ENCODE data around the gene TCEAL1. TPM values are rescaled to one million over a fixed set of nuclear protein-coding genes. Genes with fewer than 3 reads are reported as not detected.

TCEAL1 gene
- total RNA-seq, 2 experiments from 2014 or later, result 8.5 to 9.3 TPM

DNA sequence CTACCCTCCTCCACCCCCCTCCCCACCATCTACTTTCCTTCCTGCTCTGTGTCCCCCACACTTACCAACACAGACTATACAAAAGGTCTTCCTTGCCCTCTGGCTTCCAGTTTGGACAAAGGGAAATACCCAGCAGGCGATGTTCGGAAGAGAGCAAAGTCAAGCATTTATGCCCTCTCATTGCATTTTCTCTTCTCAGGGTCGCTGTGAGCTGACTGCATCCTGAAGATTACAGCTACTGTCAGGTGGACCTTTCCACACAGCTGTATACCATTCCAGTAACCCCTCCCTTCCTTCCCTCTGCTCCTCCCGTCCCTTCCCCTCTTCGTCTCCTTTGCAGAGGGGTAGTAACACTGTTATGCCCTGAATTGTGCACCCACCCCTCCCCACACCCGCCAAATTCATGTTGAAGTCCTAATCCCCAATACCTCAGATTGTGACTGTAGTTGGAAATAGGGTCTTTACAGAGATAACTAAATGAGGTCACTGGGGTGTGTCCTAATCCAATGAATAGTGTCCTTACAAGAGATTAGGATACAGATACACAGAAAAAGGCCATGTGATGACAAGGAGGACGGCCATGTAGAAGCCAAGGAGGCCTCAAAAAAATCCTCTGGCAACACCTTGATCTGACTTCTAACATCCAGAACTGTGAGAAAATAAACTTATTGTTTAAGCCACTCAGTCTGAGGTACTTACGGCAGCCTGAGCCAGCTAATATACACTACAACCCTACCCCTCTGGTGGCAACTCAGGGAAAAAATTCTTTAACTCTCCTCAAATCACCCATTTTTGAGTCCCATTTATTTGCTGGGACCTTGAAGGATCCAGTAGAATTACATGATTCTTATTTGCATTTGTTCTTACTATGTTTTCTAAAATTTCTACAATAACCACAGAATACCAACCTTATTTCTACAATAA is 46.0 kb downstream of the TCEAL1 start:
- POLR2A ChIA-PET, result no interaction called here
- CTCF ChIA-PET, result no interaction called here

DNA sequence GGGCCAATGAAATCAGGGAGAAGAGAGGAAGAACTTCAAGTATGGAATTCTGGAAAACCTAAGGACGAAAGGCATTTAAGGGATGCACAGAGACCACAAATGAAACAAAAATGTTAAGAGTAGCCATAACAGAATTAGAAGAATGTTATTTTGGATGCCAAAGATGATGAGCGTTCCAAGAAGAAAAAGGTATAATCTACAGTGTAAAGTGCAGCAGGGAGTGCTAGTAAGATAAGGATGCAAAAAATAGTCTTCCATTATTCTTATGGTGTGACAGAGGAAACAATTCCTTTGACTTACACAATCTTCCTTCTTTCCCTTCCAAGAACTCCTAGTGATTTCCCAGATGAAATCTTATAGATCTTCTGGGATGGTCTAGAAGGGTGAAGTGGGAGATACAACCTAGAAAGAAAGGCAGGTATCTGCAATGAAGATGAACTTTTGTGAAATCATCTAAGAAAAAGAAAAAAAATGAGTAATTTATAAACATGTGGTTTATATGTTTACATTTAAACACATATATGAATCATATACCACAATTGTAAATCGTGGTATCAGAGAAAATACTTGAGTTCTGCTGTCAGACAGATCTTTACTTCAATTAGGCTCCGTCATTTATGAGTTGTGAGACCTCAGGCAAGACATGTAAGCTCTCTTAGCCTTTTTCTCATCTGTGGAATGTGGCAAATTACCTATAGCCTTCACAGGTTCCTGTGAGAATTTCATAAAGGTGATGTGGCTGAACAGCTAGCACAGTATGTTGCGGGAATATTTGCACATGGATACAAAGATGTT is 49.6 kb downstream of the TCEAL1 start:
- CTCF ChIA-PET, result no interaction called here
- POLR2A ChIA-PET, result no interaction called here

Other genes with a start within 250 kb of the TCEAL1 start
- under 1 TPM; 0.10 to 0.25 TPM for gene RAB40A, start 109.5 kb upstream of the TCEAL1 start, total RNA-seq
- gene TCEAL4, start 43.5 kb upstream of the TCEAL1 start, total RNA-seq, result 10 to 100 TPM; 12.9 to 13.0 TPM
- gene TCEAL3, start 21.0 kb upstream of the TCEAL1 start, total RNA-seq, result 1 to 10 TPM; 4.0 to 4.5 TPM
- gene MORF4L2, start 57.7 kb downstream of the TCEAL1 start, total RNA-seq, result 100 to 1,000 TPM; 241 to 244 TPM
- gene TMEM31, start 81.9 kb downstream of the TCEAL1 start, total RNA-seq, result under 1 TPM in 1 of 2 experiments, not detected in 1; 0.25 TPM
- gene PLP1, start 147.9 kb downstream of the TCEAL1 start, total RNA-seq, result not detected
- under 1 TPM; 0.40 to 0.51 TPM for gene RAB9B, start 203.3 kb downstream of the TCEAL1 start, total RNA-seq

Measured in activated CD8-positive, alpha-beta memory T cell treated with anti-CD3 and anti-CD28 coated beads for 36 hours (primary cell).